NCI-H1436 treated with DMSO at 0.1 percent for 48 hours (cell line): ENCODE data around the gene SIVA1.

ENCODE experiments used
- DNase-seq: peaks from one replicate; lab custom pipeline; 2025; lab: John Stamatoyannopoulos, UW

Gene SIVA1

DNA sequence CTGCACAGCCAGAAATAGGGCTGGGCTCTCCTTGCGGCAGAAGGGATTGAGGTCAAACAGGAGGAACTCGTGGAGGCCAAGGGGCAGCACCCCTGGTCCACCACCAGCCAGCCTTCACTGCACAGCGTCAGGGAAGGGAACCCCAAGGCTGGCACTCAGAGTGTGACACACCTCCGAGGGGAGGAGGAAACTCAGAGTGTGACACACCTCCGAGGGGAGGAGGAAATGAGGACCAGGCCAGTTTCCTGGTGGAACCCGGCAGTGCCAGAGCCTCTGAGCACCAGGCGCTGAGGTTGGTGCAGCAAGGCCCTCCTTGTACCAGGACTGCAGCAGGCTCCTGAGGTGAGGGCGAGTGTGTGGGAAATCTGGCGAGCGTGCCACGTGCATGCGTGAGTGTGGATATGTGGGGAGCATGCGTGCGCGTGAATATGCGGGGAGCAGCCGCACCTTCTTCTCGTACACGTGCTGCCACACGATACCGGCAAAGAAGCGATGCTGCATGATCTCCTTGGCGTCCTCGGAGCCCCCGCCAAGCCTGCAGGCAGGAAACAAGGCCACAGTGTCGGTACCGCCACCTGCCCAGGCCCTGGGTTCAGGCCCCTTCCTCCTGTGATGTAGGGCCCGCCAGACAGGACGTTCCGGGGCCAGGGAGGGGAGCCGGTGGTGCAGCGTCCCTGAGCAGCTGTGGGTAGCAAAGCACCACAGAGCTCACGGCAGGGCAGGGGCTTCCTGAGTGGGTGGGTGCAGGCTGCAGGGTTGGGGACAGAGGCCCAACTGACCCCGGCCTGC is 19.2 kb downstream of the SIVA1 start:
- no peak for DNase-seq

DNA sequence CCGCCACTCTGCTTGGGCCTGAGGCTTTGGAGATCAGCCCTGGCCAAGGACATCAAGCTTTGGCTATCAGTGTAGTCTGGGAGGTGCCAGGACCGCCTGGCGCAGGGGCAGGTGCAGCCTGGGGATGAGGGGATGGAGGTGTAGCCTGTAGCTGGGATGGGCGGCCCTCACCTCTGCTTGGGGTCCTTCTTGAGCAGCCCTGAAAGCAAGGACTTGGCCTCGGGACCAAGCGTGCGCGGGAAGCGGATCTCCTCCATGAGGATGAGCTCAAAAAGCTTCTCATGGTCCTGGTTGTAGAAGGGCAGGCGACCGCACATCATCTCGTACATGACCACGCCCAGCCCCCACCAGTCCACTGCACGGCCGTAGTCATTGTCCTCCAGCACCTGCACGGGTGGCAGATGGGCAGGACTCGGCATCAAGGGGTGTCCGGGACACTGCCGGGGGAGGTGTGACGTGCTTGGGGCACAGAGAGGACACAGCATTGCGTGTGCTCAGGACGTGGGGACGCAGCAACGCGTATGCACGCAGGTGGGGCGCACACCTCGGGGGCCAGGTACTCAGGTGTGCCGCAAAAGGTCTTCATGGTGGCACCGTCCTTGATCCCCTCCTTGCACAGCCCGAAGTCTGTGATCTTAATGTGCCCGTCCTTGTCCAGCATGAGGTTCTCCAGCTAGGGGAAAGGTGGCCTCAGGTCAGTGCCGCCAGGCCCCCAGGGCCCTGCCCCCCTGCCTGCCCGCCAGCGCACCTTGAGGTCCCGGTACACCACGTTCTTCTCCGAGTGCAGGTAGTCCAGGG is 20.0 kb downstream of the SIVA1 start:
- no peak for DNase-seq

DNA sequence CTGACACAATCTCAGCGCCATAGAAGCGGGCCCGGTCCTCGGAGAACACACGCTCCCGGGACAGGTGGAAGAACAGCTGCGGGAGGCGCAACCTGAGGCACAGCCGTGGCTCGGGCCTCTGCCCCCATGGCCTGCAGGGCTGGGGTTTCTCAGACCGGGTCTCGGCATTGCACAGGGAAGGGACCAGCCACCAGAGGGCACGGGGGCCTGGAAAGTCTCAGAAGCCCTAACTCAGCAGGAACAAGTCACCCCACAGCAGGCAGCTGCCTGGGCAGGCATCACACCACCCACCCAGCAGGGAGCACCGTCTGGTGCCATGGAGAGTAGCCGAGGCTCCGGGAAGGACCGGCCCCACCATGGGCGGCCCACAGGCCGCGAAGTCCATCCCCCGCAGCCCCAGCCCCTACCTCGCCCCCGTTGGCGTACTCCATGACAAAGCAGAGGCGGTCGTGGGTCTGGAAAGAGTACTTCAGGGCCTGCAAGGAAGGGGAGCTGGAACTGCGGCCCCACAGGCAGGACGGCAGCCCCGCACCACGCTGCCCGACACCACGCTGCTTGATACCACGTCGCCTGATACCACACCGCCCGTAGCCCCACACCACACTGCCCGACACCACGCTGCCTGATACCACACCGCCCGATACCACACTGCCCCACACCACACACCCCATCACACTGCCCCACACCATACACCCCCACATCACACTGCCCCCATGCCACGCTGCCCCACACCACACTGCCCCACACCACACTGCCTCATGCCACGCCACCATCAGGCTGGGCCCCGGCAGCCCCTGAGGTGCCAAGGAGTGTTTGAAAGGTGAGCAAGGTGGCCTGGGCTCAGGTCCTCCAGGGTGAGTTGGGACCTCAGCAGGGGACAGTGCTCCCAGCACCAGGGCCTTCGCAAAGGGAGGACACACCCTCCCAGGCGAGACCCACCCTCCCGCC is 20.8 kb downstream of the SIVA1 start:
- no peak for DNase-seq

DNA sequence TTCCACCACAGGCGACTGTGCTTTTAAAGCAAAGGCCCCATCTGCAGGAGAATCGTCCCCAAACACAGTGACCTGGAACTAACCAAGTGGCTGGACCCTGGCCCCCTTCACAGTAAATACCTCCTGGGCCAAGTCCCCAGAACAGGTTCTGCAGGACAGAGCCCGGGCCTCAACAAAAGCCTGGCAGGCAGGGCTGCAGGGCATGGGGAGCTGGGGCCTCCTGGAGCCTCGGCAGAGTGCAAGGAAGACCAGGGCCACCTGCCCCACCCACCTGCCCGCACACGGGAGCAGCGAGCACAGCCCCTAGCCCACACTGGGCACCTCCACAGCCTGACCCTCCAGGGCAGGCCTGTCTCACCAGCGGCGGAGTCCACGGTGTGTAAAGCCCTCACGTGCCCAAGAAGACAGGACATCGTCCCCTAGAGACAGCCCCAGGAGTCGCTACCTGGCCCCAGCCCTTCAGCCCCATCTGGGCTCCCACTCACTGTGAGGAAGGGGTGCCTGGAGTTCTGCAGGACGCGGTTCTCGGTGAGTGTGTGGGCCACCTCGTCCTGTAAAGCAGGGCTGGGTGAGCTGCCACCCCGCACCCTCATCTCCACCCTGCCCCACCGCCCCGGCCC is 21.6 kb downstream of the SIVA1 start:
- no peak for DNase-seq

DNA sequence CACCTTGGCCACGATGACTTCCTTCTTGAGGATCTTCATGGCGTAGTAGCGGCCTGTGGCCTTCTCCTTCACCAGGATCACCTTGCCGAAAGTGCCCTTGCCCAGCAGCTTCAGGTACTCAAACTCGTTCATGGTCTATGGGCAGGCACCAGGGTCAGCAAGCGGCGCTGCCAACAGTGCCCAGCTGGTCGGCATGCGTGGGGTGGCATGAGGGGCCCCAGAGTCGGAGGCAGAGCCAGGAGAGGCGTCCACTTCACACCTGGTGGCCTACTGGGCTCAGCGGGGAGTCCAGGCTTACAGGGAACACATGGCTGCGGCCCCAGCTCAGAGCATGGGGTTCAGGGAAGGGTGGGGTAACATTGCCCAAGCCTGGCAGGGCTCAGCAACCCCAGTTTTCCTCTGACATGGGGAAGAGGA is 22.1 kb downstream of the SIVA1 start:
- DNase-seq = no peak

DNA sequence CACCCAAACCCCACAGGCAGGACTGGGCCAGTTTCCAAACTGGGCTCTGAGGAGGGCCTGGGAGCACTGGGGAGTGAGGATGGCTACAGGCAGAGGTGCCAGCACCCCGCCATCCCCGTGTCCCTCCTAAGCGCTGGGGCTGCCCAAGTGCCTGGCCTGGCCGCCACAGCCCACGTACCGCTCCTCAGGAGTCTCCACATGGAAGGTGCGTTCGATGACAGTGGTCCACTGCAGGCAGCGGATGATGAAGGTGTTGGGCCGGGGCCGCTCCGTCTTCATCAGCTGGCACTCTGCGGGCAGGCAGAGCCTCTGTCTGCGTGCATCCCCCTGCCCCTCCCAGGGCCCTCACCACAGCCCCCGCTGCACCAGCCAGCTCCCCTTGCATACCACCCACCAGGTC is 23.5 kb downstream of the SIVA1 start:
- no peak for DNase-seq

DNA sequence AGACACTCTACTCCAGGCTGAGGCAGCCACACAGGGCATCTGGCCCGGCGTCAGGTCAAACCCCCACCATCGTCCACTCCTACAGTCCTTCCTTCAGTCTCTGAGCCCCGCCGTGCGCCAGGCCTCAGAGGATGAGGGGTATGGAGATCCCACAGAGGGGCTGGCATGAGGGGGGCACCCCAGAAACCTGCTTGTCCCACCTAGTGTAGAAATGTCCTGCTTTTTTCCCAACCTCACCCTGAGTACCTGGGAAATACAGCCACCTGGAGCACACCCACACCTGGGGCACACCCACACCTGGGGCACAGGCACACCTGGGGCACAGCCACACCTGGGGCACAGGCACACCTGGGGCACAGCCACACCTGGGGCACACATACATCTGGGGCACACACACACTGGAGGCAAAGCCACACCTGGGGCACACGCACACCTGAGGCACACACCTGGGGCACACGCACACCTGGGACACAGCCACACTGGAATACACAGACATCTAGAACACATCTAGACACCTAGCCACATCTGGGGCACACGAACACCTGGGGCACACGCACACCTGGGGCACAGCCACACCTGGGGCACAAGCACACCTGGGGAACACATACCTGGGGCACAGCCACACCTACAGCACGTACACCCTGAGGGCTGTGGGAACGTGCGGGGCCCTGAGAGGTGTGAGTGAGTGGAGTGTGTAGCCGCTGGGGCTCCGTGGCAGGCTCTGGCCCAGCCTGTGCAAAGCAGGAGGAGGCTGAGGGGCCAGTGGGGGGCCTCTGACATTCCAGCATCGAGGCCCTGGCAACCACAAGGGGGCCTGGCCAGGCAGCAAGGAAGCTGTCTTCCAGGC is 24.2 kb downstream of the SIVA1 start:
- no peak for DNase-seq

DNA sequence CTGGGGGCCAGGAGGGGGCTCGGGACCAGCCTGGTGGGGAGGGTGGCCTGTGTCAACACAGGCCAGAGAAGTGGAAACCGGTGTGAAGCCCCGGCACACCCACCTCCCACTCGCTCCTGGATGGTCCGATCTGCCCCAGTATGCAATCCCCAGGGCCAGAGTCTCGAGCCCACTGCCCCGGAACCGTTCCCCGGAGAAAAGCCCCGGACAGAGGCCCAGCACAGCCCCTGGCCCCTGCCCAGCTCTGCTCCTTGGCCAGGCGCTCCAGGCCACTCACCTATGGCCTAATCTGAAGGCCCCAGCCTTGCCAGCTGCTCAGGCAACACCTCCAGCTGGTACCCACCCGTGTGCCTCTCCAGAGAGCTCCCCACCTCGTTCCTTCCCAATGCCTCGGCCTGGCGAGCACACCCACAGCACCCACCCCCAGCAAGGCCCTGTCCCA is 24.9 kb downstream of the SIVA1 start:
- no peak for DNase-seq

DNA sequence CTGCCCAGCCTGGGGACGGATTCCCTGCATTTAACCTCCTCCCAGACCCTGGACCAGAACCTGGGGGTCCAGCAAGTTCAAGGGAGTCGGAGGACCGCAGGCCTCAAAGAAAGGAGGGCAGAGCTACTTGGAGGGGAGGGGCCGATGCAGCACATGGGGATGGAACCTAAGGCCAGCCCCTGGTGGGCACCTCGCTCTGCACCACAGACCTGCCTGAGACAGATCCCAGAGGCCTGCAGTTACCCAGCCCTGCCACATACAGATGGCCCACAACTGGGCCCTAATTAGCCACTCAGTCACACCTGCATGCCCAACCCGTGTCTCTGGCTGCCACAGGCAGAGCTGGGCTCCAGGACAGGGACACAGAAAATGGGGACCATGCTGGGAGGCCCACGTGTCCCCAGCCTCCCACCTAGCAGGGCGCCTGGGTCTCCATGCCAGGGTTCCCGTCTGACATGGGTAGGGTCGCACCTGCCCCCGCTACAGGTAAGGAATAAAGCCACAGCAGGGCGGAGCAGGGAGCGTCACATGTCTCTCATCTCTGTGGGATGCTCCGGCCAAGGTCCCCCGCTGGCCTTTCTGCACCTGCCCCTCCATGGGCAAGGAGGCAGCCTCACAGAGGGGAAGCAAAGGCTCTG is 25.9 kb downstream of the SIVA1 start:
- DNase-seq = no peak

DNA sequence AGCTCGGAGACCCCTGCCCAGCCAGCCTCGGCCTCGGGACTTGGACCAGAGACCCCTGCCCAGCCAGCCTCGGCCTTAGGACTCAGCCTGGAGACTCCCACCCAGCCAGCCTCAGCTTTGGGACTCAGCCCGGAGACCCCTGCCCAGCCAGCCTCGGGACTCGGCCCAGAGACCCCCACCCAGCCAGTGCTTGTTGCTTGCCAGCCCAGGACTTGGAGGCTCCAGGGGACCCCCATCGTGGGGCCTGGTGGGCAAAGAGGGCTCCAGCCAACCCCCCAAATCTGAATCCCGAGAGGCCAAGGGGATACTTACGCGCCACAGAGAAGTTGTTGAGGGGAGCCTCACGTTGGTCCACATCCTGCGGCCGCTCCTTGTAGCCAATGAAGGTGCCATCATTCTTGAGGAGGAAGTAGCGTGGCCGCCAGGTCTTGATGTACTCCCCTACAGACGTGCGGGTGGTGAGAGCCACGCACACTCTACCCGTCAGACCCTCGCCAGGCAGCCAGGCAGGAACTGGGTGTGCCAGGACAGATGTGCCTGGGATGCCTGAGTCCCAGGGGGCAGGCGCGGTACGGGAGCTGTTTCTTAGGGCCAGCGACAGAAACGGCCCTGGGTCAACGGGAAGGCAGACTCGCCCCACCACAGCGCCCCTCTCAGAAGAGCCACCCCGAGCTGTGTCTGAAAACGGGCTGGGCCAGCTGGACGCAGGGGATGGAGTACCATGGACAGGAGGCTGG is 27.0 kb downstream of the SIVA1 start:
- DNase-seq = no peak

DNA sequence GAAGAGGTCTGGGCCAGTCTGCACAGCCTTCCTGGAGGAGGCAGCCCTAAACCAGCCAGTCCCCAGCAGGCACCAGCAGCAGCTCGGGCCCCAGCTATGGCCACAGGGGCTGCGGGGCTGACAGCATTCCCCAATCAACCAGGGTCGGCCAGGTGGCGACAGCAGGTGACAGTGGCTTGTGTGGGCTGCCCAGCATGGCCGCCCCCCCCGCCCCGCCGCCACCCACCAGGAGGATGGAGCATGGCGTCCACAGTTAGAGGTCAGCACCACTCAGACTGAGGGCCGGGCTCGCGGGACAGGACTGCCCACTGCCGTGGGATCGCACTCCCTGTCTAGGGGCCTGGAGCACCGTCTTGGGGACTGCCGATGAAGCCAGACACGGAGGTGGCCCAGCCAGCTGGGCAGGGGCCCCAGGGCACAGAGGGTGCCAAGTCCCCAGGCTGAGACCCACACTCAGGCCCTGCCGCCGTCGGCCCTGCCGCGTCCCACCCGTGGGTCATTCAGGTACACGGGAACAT is 27.6 kb downstream of the SIVA1 start:
- DNase-seq = no peak

DNA sequence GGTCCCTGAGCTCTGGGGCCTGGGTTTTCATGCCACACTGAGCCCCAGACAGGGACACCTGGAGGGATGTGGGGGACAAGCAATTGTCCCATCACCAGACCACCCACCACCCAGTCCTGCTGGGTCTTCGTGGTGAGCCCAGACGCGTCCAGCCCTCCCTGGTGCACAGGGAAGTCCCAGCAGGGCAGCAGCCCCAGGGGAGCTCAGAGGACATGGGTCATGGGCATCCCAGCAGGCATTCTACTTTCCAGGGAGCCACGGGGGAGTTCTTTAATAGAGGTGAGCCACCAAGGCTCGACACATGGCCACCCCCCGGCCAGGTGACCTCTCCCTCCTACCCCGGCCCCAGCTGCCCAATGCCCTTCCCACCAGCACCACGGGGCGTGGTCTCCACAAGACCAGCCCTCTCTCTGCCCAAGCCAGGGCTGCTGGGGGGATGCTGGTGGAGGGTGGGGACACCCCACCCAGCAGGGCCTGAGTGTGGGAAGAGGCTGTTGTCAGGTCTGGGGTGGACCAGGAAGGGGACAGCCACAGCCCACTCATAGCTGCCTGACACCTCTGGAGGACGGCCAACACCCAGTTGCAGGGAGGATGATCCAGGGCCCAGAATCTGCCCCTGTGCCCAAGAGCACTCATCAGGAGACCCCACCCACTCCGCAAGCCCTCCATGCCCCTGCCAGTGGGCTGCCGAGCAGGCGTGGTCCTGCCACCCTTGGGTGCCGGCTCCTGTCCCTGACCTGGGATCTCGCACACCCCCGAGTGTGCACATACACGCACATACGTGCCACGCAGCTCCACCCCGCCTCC is 28.5 kb downstream of the SIVA1 start:
- DNase-seq = no peak

DNA sequence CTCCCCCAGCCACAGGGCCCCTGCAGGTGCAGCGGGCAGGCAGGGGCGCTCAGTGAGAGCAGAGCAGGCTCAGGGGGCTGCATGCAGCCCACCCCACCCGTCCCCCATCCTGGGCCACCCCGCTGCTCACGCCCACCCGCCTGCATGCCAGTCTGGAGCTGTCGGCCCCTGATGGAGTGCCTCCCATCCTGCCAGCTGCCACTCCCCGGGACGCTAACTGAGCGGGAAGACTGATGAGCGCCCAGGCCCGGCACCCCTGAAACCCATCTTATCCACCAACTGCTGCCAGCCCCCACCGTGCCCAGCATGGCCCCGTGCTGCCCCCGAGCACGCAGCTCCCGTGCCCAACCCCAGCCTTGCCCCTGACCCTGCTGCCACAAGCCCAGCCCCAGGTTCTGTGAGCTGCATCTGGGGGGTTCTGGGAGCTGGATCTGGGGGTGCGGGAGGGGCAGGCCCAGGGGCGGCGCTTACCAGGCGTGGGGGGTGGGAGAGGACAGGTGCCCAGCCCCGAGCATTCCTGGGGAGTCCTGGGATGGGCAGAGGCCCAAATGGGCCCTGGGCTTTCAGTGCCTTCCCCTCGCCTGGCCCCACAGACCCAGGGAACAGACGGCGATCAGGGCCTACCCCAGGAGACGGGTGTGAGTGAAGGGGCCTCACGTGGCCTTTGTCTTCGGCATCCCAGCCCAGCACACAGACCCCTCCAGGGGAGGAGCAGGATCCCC is 29.3 kb downstream of the SIVA1 start:
- no peak for DNase-seq

DNA sequence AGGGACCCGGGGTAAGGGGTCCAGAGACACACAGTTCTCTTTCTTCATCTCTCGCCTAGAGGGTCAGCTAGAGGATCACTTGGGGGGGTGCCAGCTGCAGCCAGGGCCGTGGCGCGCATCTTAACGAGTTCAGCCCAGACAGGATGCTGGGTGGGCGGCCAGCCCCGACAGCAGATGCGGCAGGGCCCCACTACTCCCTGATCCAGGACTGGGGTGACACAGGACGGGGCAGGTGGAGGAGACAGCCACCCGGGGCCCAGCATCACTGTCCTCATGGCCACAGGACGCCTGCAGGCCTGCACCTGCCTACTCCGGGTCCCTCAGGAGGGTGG is 29.8 kb downstream of the SIVA1 start:
- DNase-seq = no peak

DNA sequence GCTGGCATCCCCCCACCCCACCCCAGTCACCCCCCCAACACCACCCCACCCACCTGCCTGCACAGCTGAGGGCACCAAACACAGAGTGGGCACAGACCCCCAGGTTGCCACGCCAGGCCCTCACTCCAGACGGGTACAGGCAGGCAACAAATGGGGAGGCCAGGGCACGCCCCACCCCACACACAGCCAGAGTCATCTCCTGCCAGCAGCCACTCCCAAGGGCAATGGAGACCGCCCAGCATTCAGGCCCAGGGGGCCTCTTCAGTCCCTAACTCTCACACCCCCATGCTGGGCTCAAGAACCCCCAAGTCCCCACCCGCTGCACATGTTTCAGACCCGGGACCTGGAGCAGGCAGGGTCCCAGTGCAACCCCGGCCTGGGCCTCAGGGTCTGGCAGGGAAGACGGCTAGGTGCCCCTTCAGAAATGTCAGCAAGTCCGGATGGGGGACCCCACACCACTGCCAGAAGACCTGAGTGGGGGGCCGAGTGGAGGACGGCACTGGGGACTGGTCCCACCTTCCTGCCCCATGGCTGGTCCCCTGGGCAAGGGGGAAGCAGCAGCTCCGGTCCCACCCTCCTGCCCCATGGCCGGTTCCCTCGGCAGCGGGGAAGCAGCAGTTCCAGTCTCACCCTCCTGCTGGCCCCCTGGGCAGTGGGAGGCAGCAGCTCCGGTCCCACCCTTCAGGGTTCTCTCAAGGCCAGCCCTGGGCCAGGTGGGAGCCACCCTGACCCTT is 30.7 kb downstream of the SIVA1 start:
- DNase-seq = no peak

DNA sequence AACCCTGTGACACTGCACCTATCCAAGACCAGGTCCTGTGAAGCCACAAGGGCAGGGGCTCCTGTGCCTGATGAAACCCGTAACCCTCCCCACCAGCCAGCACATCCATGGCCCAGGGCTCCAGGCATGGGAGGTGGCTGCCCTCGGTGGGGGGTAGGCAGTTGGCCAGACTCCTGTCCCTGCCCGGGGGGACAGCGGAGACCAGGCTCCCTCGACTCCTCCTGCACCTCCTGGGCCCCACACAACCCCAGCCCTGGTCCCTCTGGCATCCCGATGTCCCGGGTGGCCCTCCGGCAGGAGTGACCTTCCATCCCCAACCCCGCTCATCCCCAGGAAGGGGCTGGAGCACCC is 31.2 kb downstream of the SIVA1 start:
- no peak for DNase-seq
